K562 (cell line): ENCODE data around the gene ARMC2. TPM values are rescaled to one million over a fixed set of nuclear protein-coding genes. Genes with fewer than 3 reads are reported as not detected.

ENCODE experiments used
- ATAC-seq: fragments of 200-7000 bp; cut with Tn5 transposase; 3 replicates; pipeline ENCODE4 v1.9.1; 2020; ENCODE audit warnings: moderate library complexity
- BruUV-seq: library from RNA; stranded (reverse); fragments of 400-500 nt; replicated peaks from 2 replicates; lab custom pipeline; 2021; lab: Mats Ljungman, UMichigan
- CTCF ChIA-PET: fragments of 300-600 bp; formaldehyde crosslinking; extraction: SDS; loops from one replicate; lab custom pipeline; 2021; ENCODE audit warnings: low intra/inter-chr PET ratio; lab: Yijun Ruan, JAX
- POLR2A ChIA-PET: fragments of 300-600, 350-650 bp; sonication (Branson Sonifier 250); formaldehyde crosslinking; extraction: SDS; loops from one replicate; lab custom pipeline; 2021; ENCODE audit warnings: antibody characterized with exemption, inconsistent platforms; lab: Yijun Ruan, JAX
- DNase-seq, 4 experiments: peaks; one replicate each; pipeline versions ENCODE4 v3.0.0 to v3.0.0-alpha.2; 2011 to 2018; ENCODE audit warnings: low spot score in 3 of 4, mixed read lengths in 3 of 4; ENCODE audit errors: extremely low read depth in 1 of 4
- FAIRE-seq: peaks from 2 replicates; lab custom pipeline; 2011; peaks lifted over from hg19 to GRCh38; lab: Jason Lieb, UNC
- H2AFZ ChIP-seq: 2 replicates; pipeline ENCODE4 v1.6.0; 2011; ENCODE audit warnings: low read depth, low read length, control low read depth, inconsistent platforms
- H3K27ac ChIP-seq: fragments of 200-600 bp; 3 replicates; pipeline ENCODE4 v1.8.0; 2011; ENCODE audit warnings: low read depth, mild to moderate bottlenecking, control low read depth, inconsistent platforms, low read length, moderate library complexity, mixed read lengths; ENCODE audit errors: extremely low read depth
- H3K27me3 ChIP-seq, 2 experiments: fragments of 300-600 bp in 1 of 2; 2 replicates in 1 of 2; 3 replicates in 1 of 2; pipeline versions ENCODE4 v1.6.0 to v1.8.0; 2011; ENCODE audit warnings: inconsistent platforms in 2 of 2, low read length in 2 of 2, mild to moderate bottlenecking in 1 of 2, mixed read lengths in 1 of 2, moderate library complexity in 1 of 2; ENCODE audit not compliant: control insufficient read depth in 2 of 2, insufficient read depth in 2 of 2
- H3K36me3 ChIP-seq: fragments of 300-600 bp; 3 replicates; pipeline ENCODE4 v1.8.0; 2011; ENCODE audit warnings: mild to moderate bottlenecking, low read length, inconsistent platforms; ENCODE audit not compliant: control insufficient read depth, insufficient read depth
- H3K4me1 ChIP-seq, 2 experiments: fragments of 200-600 bp in 1 of 2; replicated peaks in 1 of 2; 2 replicates in 1 of 2; 3 replicates in 1 of 2; pipeline versions ENCODE4 v1.5.1 to v1.8.0; 2011; ENCODE audit warnings: inconsistent platforms in 2 of 2, low read length in 2 of 2, mild to moderate bottlenecking in 1 of 2, mixed read lengths in 1 of 2, moderate library complexity in 1 of 2; ENCODE audit not compliant: control insufficient read depth in 2 of 2, insufficient read depth in 2 of 2
- H3K4me2 ChIP-seq: 2 replicates; pipeline ENCODE4 v1.6.1; 2011; ENCODE audit warnings: low read length, control low read depth, inconsistent platforms, mixed read lengths; ENCODE audit not compliant: insufficient read depth
- H3K4me3 ChIP-seq: fragments of 200-600 bp; sonication (generic), shearing (Covaris generic); 2 replicates; pipeline ENCODE4 v1.5.1; 2016; ENCODE audit warnings: control low read depth, inconsistent platforms
- H3K79me2 ChIP-seq: fragments of 200-600 bp; 3 replicates; pipeline ENCODE4 v1.8.0; 2011; ENCODE audit warnings: low read length, inconsistent platforms; ENCODE audit not compliant: control insufficient read depth, insufficient read depth
- H3K9ac ChIP-seq, 2 experiments: 2 replicates each; pipeline versions ENCODE4 v1.6.0 to v1.6.1; 2011; ENCODE audit warnings: low read depth in 2 of 2, low read length in 2 of 2, control low read depth in 1 of 2, inconsistent platforms in 1 of 2, mild to moderate bottlenecking in 1 of 2, mixed read lengths in 1 of 2; ENCODE audit not compliant: insufficient read depth in 1 of 2
- H3K9me1 ChIP-seq: one replicate; pipeline ENCODE4 v1.6.0; 2011; ENCODE audit warnings: inconsistent platforms, mild to moderate bottlenecking, low read length, moderate library complexity; ENCODE audit not compliant: control insufficient read depth, insufficient read depth
- H3K9me3 ChIP-seq: replicated peaks from 2 replicates; pipeline ENCODE4 v1.5.1; 2011; ENCODE audit warnings: low read depth, low read length, inconsistent platforms; ENCODE audit not compliant: control insufficient read depth, insufficient read depth
- H4K20me1 ChIP-seq: replicated peaks from 2 replicates; pipeline ENCODE4 v1.6.1; 2011; ENCODE audit warnings: low read length, inconsistent platforms, mixed read lengths; ENCODE audit not compliant: control insufficient read depth, insufficient read depth
- FOXK2 ChIP-seq, 2 experiments: fragments of 450-650 bp; IDR thresholded peaks in 1 of 2; conservative IDR thresholded peaks in 1 of 2; 2 replicates each; pipeline ENCODE4 v1.6.1; 2016; ENCODE audit warnings: low read depth in 2 of 2, mild to moderate bottlenecking in 1 of 2
- NFIC ChIP-seq: fragments of 450-650 bp; IDR thresholded peaks from 2 replicates; pipeline ENCODE4 v1.6.1; 2017; ENCODE audit warnings: mild to moderate bottlenecking, inconsistent platforms
- RBFOX2 ChIP-seq: fragments of 200-400 bp; formaldehyde crosslinking; IDR thresholded peaks from 2 replicates; pipeline ENCODE4 v1.6.1; 2017; ENCODE audit warnings: low read depth, mild to moderate bottlenecking, low read length, moderate library complexity
- SNIP1 ChIP-seq: fragments of 450-650 bp; IDR thresholded peaks from 2 replicates; pipeline ENCODE4 v1.7.1; 2017; ENCODE audit warnings: low read depth, mild to moderate bottlenecking
- ZNF778 ChIP-seq: fragments of 450-650 bp; formaldehyde crosslinking; IDR thresholded peaks from 2 replicates; pipeline ENCODE4 v1.4.0; 2020; ENCODE audit warnings: mild to moderate bottlenecking, moderate library complexity
- WGBS: fragments of 100-300 bp; shearing (Covaris generic); methylation state at CpG from one replicate; pipeline ENCODE4 v1.1.6; 2016; ENCODE audit warnings: low coverage, mixed read lengths; ENCODE audit not compliant: insufficient coverage; ENCODE audit errors: missing lambda C conversion rate; 5-methylcytosine and 5-hydroxymethylcytosine counted together
- in situ Hi-C: fragments of 300-500 bp; cut with MboI; formaldehyde crosslinking; loops from 4 replicates; pipeline ENCODE4 v1.15.0; 2018; ENCODE audit warnings: inconsistent platforms, mixed read lengths
- intact Hi-C: fragments of 100-400 bp; cut with micrococcal nuclease; formaldehyde crosslinking; loops from 2 replicates; pipeline ENCODE4 v1.14.2; 2022
- polyA plus RNA-seq, 8 experiments: library from polyadenylated mRNA; depleted of rRNA in 4 of 8; stranded (reverse) in 5 of 8; unstranded in 3 of 8; fragments of >200 nt; fragmentation: Nextera tagmentation in 2 of 8; fragmentation: Illumina TruSeq in 1 of 8; extraction: Ambion mirVana in 2 of 8; extraction: Trizol in 1 of 8; gene quantifications; 2 replicates each; pipeline versions ENCODE4 v1.2.1 to v1.2.3, GENCODE V29; 2011 to 2014; ENCODE audit warnings: inconsistent platforms in 1 of 8, missing spikeins in 1 of 8
- total RNA-seq, 7 experiments: library from RNA; depleted of rRNA in 6 of 7; stranded (reverse); fragments of >200 nt in 6 of 7; fragmentation: Illumina TruSeq in 2 of 7; extraction: Trizol in 2 of 7; gene quantifications; 2 replicates each; pipeline versions ENCODE4 v1.2.1 to v1.2.3, GENCODE V29; 2011 to 2021; ENCODE audit warnings: low replicate concordance in 1 of 7

Gene ARMC2
- total and polyA plus RNA-seq, 9 of the 15 experiments (the other 6 are each of a cell fraction or from before 2014, with no cell fraction given): 0.14 to 3.0 (median 0.82) TPM

GRCh38 chr6:109000289-109000688 lies 152.1 kb downstream of the ARMC2 start (continued):
- TF ChIP-seq SNIP1 (no peak), RBFOX2 (no peak), ZNF778 (CRISPR knock-in tag) (no peak)
- TF ChIP-seq, all 486 proteins: peak for 0

GRCh38 chr6:109001291-109001894 lies 153.2 kb downstream of the ARMC2 start:
- H3K79me2 ChIP-seq: no peaks in the 10 kb centered on the region
- ChIA-PET CTCF (no interaction called here), POLR2A (no interaction called here)
- no TSS peak for BruUV-seq
- no peak overlapping the region for H3K4me3 ChIP-seq
- H3K36me3 ChIP-seq: no peaks in the 10 kb centered on the region
- no peak overlapping the region for H2AFZ ChIP-seq
- peak; percentile 39 for TF ChIP-seq NFIC
- TF ChIP-seq FOXK2 (conservative IDR thresholded peaks at IDR 0.05 in 1 of 2, IDR thresholded peaks at IDR 0.05 in 1 of 2; ENCODE audit: low read depth in 2 of 2): no peak
- in situ Hi-C loops: no loop called here
- no peak for FAIRE-seq
- no peaks in the 10 kb centered on the region for H3K27me3 ChIP-seq
- no peak overlapping the region for H3K4me2 ChIP-seq
- H3K9me3 ChIP-seq: no peaks in the 10 kb centered on the region
- DNase-seq: no peak
- H3K9me1 ChIP-seq: no peaks in the 10 kb centered on the region
- 65% methylated on average over 7 of the region's 7 CpGs for WGBS
- H3K27ac ChIP-seq: no peak overlapping the region
- H3K9ac ChIP-seq: no peak overlapping the region
- H3K4me1 ChIP-seq: no peaks in the 10 kb centered on the region
- intact Hi-C loops: no loop called here
- no peaks in the 10 kb centered on the region for H4K20me1 ChIP-seq
- ATAC-seq: no peak
